HUES64 (cell line): ENCODE results near the gene GIMAP7. TPM values are rescaled to one million over a fixed set of nuclear protein-coding genes. Genes with fewer than 3 reads are reported as not detected.

ENCODE experiments used
- H3K27ac ChIP-seq: 2 replicates; pipeline ENCODE4 v1.7.0; 2013; ENCODE audit warnings: low read depth, low read length, inconsistent platforms
- H3K27me3 ChIP-seq: 2 replicates; pipeline ENCODE4 v1.6.1; 2013; ENCODE audit warnings: mild to moderate bottlenecking, low read length; ENCODE audit not compliant: insufficient read depth
- H3K36me3 ChIP-seq: 2 replicates; pipeline ENCODE4 v1.6.1; 2013; ENCODE audit warnings: mild to moderate bottlenecking, low read length; ENCODE audit not compliant: insufficient read depth
- H3K4me1 ChIP-seq: 2 replicates; pipeline ENCODE4 v1.6.1; 2013; ENCODE audit warnings: mild to moderate bottlenecking, low read length, moderate library complexity; ENCODE audit not compliant: insufficient read depth
- H3K4me3 ChIP-seq: 2 replicates; pipeline ENCODE4 v1.5.1; 2013; ENCODE audit warnings: mild to moderate bottlenecking, low read length, moderate library complexity
- H3K9ac ChIP-seq: 2 replicates; pipeline ENCODE4 v1.6.1; 2013; ENCODE audit warnings: mild to moderate bottlenecking, low read depth, low read length
- H3K9me3 ChIP-seq: 2 replicates; pipeline ENCODE4 v1.6.1; 2013; ENCODE audit warnings: low read depth, low read length; ENCODE audit not compliant: insufficient read depth
- WGBS: fragments of 150-250, 120-280 bp; methylation state at CpG from one replicate; pipeline ENCODE4 v1.1.7; 2013; ENCODE audit warnings: missing lambda C conversion rate; 5-methylcytosine and 5-hydroxymethylcytosine counted together
- polyA plus RNA-seq, 2 experiments: library from polyadenylated mRNA; stranded (reverse); fragments of 50-300 nt; gene quantifications; one replicate each; pipeline ENCODE4 v1.2.3, GENCODE V29; 2013

Gene GIMAP7
- polyA plus RNA-seq (2013, experiment 1 of 2): not detected
- not detected for polyA plus RNA-seq (2013, experiment 2 of 2)

DNA sequence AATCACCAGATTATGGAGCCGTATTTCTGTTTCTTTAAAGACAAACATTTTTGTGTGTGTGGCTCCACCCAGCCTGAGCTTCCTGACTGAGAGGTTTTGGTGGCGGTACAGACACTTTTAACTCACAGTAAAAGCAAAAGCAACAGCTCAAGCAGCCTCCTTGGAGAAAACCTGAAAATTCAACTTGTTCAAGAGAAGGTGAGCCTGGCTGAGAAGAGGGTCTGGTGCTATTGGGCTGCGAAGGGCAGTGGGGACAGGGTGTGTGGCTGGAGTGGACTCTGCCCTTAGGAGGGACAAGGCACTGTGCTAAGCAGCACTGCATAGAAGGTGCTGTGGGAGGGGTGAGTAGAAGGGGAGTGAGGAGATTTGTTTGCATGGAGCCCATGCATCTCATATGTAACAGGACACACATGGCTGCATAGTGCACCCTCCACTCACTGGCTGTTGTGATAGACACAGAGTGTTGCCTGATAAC is at the start of gene GIMAP7:
GIMAP7 (plus strand) TSS at position 125 of the 475 bp plus-strand sequence. CDS start 5,103 bp downstream, outside the sequence.
- H3K4me1 ChIP-seq: no peaks in the 10 kb centered on the region
- no peaks in the 10 kb centered on the region for H3K36me3 ChIP-seq
- no peak within 1 kb of the TSS for H3K27ac ChIP-seq
- H3K9me3 ChIP-seq: no peaks in the 10 kb centered on the region
- H3K27me3 ChIP-seq: no peaks in the 10 kb centered on the region
- H3K4me3 ChIP-seq: no peak within 1 kb of the TSS
- no peak within 1 kb of the TSS for H3K9ac ChIP-seq
- WGBS: 89% methylated on average over 3 of the region's 3 CpGs

DNA sequence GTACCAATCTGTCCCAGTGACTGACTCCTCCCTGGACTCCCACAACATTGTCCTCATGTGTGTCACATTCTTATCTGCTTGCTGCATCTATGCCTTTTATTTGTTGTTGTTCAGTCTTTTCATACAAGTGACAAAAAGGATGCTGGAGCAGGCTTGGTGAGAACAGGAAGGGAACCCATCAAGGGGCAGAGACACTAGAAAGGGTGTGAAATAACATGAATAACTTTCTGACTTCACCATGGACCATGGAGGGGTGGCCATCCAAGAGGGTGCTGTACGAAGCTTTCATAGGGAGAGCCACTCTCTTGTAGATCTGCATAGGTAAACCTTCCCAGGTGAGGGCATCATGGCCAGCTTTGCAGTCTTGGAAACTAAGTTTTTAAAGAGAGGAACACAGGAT is 49.7 kb upstream of the GIMAP7 start:
- Histone ChIP-seq H3K36me3 (no peaks in the 10 kb centered on the region), H3K27me3 (0 out of 2 replicates have a peak, but pooled peaks cover 9% of the 10 kb centered on the region), H3K4me3 (no peak overlapping the region), H3K9me3 (no peaks in the 10 kb centered on the region), H3K27ac (no peak overlapping the region), H3K9ac (no peak overlapping the region), H3K4me1 (no peaks in the 10 kb centered on the region)
- WGBS: 93% methylated on average over 1 of the region's 1 CpG

DNA sequence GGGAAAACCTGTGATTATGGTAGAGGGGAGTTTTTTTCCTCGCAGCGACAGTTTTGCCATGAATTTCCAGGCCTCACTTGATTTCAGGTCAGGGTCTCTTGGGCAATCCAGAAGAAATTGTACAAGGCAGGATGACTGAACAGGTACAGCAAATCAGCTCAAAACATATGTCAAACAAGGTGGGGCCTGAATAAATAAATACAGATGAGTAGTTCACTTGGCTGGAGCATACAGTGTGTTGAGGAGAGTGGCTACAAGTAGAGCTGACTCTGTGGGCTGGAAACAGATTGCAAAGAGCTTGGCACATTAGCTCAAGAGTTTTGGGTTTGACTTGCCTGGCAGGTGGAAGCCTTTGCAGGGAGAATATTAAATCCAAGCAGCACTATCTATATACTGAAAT is 49.3 kb upstream of the GIMAP7 start:
- Histone ChIP-seq H3K27ac (no peak overlapping the region), H3K4me3 (no peak overlapping the region), H3K27me3 (0 out of 2 replicates have a peak, but pooled peaks cover 9% of the 10 kb centered on the region), H3K9ac (no peak overlapping the region), H3K9me3 (no peaks in the 10 kb centered on the region), H3K4me1 (no peaks in the 10 kb centered on the region), H3K36me3 (no peaks in the 10 kb centered on the region)
- WGBS: 94% methylated on average over 2 of the region's 2 CpGs

DNA sequence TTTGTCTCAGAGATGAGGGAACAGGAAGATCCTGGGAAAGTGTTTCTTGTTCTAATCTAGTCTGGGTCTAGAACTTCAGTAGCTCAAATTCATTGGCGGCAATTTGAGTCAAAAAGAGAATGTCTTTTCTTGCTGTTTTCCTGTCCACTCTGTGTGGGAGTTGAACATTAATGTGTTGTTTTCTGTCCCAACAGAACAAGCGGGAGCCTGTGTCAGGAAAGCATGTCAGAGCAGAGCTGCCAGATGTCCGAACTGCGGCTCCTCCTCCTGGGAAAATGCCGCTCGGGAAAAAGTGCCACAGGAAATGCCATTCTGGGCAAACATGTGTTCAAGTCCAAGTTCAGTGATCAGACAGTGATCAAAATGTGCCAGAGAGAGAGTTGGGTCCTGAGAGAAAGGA is 48.2 kb upstream of the GIMAP7 start:
- 0 out of 2 replicates have a peak, but pooled peaks cover 9% of the 10 kb centered on the region for H3K27me3 ChIP-seq
- WGBS: 92% methylated on average over 6 of the region's 6 CpGs

DNA sequence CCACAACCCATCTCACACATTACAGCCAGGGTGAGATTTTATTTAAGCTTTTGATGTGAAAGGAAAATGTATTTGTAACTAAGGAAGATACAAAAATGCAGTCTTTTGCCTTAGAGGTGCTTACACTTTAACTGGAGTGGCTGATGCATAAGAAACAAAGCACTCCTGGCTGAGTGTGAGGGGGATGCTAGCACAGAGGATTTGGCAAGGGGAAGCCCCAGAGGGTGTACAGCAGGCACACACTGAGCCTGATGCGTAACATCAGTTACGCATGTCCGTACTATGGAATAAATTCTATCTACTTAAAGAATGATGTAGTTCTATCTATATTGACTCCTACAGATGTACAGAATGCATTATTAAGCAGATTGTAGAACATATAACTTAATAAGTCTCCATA is 46.4 kb upstream of the GIMAP7 start:
- no peaks in the 10 kb centered on the region for H3K36me3 ChIP-seq
- no peaks in the 10 kb centered on the region for H3K9me3 ChIP-seq
- WGBS: no CpG with 5 or more reads among the region's 3 CpGs
- H3K4me1 ChIP-seq: no peaks in the 10 kb centered on the region
- 0 out of 2 replicates have a peak, but pooled peaks cover 9% of the 10 kb centered on the region for H3K27me3 ChIP-seq
- no peak overlapping the region for H3K27ac ChIP-seq
- H3K4me3 ChIP-seq: no peak overlapping the region
- no peak overlapping the region for H3K9ac ChIP-seq

More for the DNA sequence above, 48.2 kb upstream of the GIMAP7 start:
- no peak overlapping the region for H3K9ac ChIP-seq
- H3K4me1 ChIP-seq: no peaks in the 10 kb centered on the region
- H3K9me3 ChIP-seq: no peaks in the 10 kb centered on the region
- no peaks in the 10 kb centered on the region for H3K36me3 ChIP-seq
- no peak overlapping the region for H3K27ac ChIP-seq
- no peak overlapping the region for H3K4me3 ChIP-seq

DNA sequence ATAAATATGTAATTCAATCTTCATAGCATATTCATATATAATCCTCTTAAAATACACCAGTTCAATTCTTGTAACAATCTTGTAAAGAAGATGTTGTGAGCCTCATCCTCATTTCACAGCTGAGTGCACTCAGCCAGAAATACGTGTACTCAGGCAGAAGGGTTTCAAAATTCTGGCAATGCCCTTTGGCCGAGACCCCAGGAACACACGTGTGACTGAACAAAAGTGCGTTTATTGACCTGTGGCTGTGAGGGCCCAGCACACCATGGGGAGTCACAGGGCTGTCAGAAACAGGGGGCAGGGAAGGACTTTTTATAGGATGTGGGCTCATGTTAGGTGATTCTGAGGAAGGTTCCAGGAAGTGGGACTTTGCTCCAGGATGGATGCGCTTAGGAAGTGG is 42.8 kb upstream of the GIMAP7 start:
- WGBS: 88% methylated on average over 5 of the region's 5 CpGs
- no peak overlapping the region for H3K4me3 ChIP-seq
- H3K27ac ChIP-seq: no peak overlapping the region
- H3K36me3 ChIP-seq: no peaks in the 10 kb centered on the region
- H3K9ac ChIP-seq: no peak overlapping the region
- 0 out of 2 replicates have a peak, but pooled peaks cover 9% of the 10 kb centered on the region for H3K27me3 ChIP-seq
- H3K4me1 ChIP-seq: no peaks in the 10 kb centered on the region
- no peaks in the 10 kb centered on the region for H3K9me3 ChIP-seq

DNA sequence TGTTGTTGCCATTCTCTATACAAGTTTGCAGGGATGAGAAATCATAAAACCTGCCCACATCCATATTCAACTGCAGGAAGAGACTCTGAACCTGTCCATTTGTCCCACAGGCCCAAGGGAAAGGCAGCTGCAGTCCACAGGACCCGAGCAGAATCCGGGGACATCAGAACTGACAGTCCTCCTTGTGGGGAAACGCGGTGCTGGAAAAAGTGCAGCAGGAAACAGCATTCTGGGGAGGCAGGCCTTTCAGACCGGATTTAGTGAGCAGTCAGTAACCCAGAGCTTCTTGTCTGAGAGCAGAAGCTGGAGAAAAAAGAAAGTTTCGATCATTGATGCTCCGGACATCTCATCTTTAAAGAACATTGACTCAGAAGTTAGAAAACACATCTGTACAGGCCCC is 40.8 kb upstream of the GIMAP7 start:
- no peaks in the 10 kb centered on the region for H3K4me1 ChIP-seq
- no peak overlapping the region for H3K4me3 ChIP-seq
- WGBS: 91% methylated on average over 7 of the region's 7 CpGs
- no peak overlapping the region for H3K9ac ChIP-seq
- H3K36me3 ChIP-seq: no peaks in the 10 kb centered on the region
- H3K27me3 ChIP-seq: no peaks in the 10 kb centered on the region
- H3K9me3 ChIP-seq: no peaks in the 10 kb centered on the region
- no peak overlapping the region for H3K27ac ChIP-seq

DNA sequence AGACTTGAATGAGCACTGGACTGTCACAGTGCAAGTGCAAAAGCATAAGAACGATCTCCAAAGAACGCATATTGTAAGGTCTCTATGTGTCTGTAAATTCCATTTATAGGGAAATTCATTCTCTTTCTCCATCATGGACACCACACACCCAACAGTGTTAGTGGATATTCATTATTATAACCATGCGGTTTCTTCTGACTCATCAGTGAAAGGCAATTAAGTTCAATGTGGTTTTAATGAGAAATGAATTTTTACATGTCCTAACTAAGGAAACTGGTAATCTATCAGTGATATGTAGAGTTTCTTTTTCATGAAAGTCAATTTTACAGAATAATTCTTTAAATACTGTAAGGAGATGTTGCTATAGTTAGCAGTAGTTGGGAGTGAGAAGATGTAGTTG is 38.4 kb upstream of the GIMAP7 start:
- no peak overlapping the region for H3K9ac ChIP-seq
- H3K9me3 ChIP-seq: no peaks in the 10 kb centered on the region
- H3K36me3 ChIP-seq: no peaks in the 10 kb centered on the region
- H3K27ac ChIP-seq: no peak overlapping the region
- no peak overlapping the region for H3K4me3 ChIP-seq
- H3K4me1 ChIP-seq: no peaks in the 10 kb centered on the region
- no peaks in the 10 kb centered on the region for H3K27me3 ChIP-seq
- WGBS: 97% methylated on average over 3 of the region's 3 CpGs

DNA sequence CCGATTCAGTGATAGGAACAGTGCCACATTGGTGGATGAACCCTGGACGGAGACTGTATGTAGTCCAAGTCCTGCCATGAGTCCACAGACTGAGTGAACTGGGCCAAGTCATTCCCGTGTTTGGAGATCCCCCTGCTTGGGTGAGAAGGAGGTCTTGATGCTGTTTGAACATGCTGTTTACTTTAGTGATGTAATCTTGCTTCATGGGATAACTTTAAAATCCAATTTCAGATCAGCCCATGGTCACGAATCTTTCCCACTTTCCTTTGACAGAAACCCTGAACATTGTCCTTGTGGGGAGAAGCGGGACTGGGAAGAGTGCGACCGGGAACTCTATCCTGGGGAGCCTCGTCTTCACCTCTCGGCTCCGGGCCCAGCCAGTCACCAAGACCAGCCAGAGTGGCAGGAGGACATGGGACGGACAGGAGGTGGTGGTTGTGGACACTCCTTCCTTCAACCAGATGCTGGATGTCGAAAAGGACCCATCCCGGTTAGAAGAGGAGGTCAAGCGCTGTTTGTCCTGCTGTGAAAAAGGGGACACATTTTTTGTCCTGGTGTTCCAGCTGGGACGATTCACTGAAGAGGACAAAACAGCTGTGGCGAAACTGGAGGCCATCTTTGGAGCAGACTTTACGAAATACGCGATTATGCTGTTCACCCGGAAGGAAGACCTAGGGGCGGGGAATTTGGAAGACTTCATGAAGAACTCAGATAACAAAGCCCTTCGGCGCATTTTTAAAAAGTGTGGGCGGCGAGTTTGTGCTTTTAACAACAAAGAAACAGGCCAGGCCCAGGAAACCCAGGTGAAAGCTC is 37.6 kb upstream of the GIMAP7 start:
- no peak overlapping the region for H3K9ac ChIP-seq
- H3K36me3 ChIP-seq: no peaks in the 10 kb centered on the region
- no peaks in the 10 kb centered on the region for H3K4me1 ChIP-seq
- 92% methylated on average over 25 of the region's 25 CpGs for WGBS
- no peak overlapping the region for H3K27ac ChIP-seq
- no peak overlapping the region for H3K4me3 ChIP-seq
- no peaks in the 10 kb centered on the region for H3K27me3 ChIP-seq
- no peaks in the 10 kb centered on the region for H3K9me3 ChIP-seq

DNA sequence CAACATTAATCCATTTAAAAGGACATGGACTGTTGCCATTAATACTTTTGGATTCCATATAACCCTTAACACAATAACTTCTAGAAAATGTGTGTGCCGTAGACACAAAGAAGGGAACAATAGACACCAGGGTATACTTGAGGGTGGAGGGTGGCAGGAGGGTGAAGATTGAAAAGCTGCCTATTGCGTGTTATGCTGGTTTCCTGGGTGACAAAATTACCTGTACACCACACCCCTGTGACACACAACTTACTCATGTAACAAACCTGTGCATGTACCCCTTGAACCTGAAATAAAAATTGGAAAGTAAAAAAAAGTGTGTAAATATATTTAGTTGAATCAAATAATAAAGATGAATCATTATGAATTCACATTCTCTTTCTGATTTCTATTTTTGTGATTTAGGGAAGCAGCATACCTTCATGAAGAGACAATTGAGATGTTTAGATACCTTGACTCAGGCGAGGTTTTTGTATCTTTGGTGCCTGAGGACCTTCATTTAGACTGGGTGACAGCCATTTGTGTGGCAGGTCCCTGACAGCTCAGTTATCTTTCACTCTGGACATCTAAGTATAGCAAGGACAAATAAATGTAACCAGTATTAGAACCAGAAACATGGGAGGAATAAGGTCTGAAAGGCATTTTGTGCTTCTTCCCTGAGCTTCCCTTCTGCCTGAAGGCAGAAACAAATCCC is 35.5 kb upstream of the GIMAP7 start:
- no peaks in the 10 kb centered on the region for H3K9me3 ChIP-seq
- no peaks in the 10 kb centered on the region for H3K4me1 ChIP-seq
- no peak overlapping the region for H3K4me3 ChIP-seq
- no peak overlapping the region for H3K9ac ChIP-seq
- H3K36me3 ChIP-seq: no peaks in the 10 kb centered on the region
- WGBS: 96% methylated on average over 3 of the region's 3 CpGs
- H3K27me3 ChIP-seq: no peaks in the 10 kb centered on the region
- no peak overlapping the region for H3K27ac ChIP-seq

DNA sequence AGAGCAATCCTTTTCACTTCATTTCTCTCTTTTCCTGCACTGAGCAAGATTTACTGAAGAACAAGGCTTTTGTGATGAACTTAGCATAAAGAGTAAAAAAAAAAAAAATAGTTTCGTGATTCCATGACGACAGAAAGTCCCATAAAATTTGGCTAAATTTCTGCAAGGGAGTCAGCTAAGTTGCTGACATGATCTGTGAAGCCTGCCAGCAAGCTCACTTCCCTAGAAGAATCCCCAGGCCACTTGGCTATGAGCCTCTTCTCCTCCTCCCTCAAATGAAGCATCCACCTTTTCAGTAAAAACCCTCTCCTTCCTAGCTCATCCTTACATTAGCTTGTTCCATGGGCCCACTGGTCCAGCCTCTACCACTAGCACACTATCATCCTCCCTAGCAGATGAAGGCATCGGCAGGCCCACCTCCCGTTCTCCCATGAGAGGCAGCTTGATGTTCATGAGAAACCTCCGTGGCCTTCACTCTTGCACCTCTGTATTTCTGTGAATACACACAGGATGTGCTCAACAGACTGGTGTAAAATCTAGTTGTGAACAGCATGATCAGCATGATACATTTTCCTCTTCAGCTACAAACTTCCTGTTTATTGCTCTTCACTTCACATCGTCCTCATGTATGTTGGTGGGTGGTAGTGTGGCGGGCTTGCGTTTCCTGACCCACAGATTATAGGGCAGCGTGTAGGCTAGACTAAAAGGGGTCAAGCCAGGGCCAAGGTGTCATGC is 33.3 kb upstream of the GIMAP7 start:
- WGBS: 89% methylated on average over 8 of the region's 9 CpGs
- no peak overlapping the region for H3K9ac ChIP-seq
- no peaks in the 10 kb centered on the region for H3K36me3 ChIP-seq
- H3K27me3 ChIP-seq: no peaks in the 10 kb centered on the region
- no peaks in the 10 kb centered on the region for H3K9me3 ChIP-seq
- H3K4me3 ChIP-seq: no peak overlapping the region
- no peaks in the 10 kb centered on the region for H3K4me1 ChIP-seq
- no peak overlapping the region for H3K27ac ChIP-seq
